ENCODE data around the gene RNF7. TPM values are rescaled to one million over a fixed set of nuclear protein-coding genes. Genes with fewer than 3 reads are reported as not detected.
"Not testable (repeated sequence)": the region's sequence is repeated elsewhere in the genome, so short reads cannot be mapped to it uniquely, and the experiment has no call there.

RNF7 gene
- total RNA-seq, 1 experiment from 2014 or later: 124 TPM

DNA sequence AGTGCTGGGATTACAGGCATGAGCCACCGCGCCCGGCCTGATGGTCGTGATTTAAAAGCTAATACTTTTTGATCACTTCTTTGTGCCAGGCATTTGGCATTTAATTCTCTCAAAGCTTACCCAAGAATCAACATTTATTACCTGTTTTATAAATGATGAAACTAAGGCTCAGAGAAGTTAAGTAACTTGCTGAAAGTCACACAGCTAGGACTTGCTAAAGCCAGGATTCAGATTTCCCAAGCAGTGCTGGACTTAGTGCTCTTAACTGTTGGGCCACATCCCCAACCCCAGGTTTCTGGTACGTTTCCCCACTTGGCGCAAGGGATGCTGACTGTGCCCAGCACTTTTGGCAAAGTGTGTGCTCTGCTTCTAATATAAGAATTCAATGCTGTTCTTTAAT, 35.6 kb downstream of the RNF7 start:
- in situ Hi-C loops (cut with HindIII; ENCODE audit: low sequenced_read_pairs): no loop called here

DNA sequence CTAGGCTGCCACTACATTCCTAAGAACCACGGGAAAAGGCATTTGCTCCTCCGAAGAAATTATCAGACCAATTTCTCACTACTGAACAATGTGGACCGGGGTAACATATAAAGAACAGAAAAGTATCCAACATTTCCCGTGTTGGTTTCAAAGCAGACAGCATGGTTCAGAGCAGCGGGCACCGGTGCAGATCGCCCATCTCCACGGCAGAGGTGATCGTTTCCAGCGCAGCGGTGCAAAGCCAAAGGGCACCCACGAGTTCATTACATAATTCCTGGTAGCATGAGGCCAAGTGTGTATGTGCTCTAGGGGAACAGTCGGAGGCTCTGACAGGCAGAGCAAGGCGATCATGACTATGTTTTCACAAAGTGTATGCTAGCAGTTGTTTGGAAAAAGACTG, 38.3 kb downstream of the RNF7 start:
- in situ Hi-C loops (cut with HindIII; ENCODE audit: low sequenced_read_pairs): no loop called here
- DNase-seq (ENCODE audit: low spot score): no peak

More for the DNA sequence above, 35.6 kb downstream of the RNF7 start:
- no peak for DNase-seq (ENCODE audit: low spot score)

DNA sequence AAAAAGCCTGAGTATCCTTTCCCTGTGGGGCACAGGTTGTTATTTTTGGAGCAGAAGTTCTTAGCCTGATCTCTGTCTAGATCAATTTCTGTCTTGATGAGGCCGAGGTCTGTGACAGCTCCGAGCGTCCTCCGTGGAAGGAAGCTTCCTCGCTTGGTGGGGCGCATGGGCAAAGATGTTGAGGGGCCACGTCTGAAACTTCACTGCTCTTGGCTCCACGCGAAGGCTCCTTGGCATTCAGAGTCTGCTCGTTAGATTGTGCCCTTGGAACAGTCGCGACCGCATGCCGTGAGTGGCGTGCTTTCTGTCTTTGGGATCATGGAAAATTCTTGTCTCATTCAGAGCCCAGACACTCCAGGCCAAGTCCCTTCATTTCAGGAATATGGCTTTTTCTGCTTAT, 38.8 kb downstream of the RNF7 start:
- DNase-seq (ENCODE audit: low spot score): no peak
- in situ Hi-C loops (cut with HindIII; ENCODE audit: low sequenced_read_pairs): no loop called here

DNA sequence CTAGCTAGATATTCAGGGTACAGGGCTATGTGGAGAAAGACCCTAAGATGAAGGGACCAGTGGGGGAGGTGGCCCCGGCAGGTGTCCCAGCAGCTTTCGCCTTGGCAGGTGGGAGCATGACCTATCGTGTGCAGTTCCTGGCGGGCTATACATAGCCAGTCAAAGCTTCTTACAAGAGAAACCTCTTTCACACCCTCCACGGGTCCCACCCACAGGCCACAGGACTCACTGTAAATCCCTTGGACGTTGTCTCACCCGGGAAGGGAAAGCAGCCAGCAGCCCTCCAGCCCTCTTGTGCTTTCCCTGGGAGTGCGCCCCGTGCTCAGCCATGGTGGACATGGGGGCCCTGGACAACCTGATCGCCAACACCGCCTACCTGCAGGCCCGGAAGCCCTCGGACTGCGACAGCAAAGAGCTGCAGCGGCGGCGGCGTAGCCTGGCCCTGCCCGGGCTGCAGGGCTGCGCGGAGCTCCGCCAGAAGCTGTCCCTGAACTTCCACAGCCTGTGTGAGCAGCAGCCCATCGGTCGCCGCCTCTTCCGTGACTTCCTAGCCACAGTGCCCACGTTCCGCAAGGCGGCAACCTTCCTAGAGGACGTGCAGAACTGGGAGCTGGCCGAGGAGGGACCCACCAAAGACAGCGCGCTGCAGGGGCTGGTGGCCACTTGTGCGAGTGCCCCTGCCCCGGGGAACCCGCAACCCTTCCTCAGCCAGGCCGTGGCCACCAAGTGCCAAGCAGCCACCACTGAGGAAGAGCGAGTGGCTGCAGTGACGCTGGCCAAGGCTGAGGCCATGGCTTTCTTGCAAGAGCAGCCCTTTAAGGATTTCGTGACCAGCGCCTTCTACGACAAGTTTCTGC, 40.1 kb downstream of the RNF7 start:
- DNase-seq (ENCODE audit: low spot score): no peak
- in situ Hi-C loops (cut with HindIII; ENCODE audit: low sequenced_read_pairs): no loop called here

DNA sequence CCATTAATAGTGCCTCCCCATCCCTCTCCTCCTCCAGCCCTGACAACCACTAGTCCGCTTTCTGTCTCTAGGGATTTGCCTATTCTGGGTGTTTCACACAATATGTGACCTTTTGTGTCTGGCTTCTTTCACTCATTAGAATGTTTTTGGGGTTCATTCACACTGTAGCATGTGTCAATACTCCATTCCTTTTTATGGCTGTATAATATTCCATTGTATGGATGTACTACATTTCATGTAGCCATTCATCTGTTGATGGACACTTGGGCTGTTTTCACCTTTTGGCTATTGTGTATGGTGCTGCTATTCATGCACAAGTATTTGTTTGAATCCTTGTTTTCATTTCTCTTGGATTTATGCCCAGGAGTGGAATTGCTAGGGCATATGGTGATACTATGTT, 41.6 kb downstream of the RNF7 start:
- in situ Hi-C loops (cut with HindIII; ENCODE audit: low sequenced_read_pairs): no loop called here
- DNase-seq (ENCODE audit: low spot score): no peak

DNA sequence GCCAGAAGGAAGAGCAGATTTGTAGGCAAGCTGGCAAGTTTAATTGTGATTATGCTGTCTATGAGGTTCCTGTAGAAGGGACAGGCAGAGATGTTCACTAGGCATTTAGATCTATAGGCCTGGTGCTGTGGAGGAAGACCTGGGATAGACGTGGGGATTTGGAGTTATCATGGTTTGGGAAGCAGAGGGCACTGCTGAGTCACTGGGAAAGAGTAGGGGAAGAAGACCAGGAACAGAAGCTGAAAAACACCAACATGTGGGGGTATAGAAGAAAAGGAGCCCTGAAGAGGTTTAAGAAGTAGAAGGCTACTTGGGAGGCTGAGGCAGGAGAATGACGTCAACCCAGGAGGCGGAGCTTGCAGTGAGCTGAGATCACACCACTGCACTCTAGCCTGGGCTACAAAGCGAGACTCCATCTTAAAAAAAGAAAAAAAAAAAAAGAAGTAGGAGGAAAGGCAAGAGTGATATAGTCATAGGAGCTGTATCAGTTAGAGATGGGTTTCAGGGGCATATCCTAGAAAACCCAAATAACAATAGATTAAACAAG, 44.4 kb downstream of the RNF7 start:
- no peak for DNase-seq (ENCODE audit: low spot score)
- in situ Hi-C loops (cut with HindIII; ENCODE audit: low sequenced_read_pairs): no loop called here

DNA sequence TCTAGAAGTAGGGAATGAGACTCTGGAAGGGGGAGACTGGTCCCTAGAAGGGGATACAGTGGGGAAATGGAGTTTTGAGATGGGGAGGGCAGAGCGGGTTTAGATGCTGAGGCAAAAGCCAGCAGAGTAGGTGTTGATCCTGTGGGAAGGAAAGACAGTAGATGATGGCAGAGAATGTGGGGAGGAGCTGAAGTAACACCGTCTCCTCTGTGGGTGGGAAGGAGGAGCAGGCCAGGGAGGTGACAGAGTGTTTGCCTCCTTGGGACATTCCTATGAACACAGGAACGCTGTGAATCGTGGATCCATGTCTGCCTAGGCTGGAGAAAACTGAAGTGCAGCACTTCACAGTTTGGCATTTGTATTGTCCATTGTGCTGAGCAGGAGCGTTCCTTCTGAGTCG, 45.5 kb downstream of the RNF7 start:
- in situ Hi-C loops (cut with HindIII; ENCODE audit: low sequenced_read_pairs): no loop called here
- no peak for DNase-seq (ENCODE audit: low spot score)

DNA sequence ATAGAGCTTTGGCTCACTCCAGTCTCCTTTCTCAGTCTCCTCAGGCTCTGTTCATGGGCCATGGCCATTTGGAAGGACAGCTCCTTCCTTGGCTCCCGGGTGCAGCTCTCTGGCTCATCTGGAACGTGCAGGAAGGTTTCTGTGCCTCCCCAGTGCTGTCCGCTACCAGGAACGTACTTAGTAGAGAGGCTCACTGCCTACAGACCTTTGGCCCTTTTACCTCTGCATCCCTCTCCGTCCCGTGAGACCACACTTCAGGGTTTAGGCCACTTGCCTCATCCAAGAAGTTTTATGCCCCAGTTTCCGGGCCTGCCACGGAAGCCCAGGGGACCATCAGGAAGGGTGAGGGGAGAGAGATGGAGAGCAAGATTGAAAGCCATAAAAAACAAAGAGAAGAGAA, 46.0 kb downstream of the RNF7 start:
- in situ Hi-C loops (cut with HindIII; ENCODE audit: low sequenced_read_pairs): no loop called here
- DNase-seq (ENCODE audit: low spot score): no peak

DNA sequence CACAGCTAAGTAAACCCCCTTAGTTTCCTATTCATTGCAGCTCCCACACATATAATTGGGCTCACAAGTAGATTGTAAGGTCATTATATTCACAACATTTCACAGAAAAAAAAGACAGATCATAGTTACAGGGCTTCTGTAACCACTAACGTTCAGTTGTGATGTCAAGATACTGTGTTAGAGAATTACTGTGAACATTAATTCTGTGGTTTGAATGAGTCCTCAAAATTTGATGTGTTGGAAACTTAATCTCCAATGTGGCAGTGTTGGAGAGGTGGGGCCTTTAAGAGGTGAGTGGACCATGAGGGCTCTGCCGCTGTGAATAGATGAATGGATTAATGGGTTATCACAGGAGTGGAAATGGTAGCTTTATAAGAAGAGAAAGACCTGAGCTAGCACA, 46.4 kb downstream of the RNF7 start:
- DNase-seq (ENCODE audit: low spot score): no peak
- in situ Hi-C loops (cut with HindIII; ENCODE audit: low sequenced_read_pairs): no loop called here

DNA sequence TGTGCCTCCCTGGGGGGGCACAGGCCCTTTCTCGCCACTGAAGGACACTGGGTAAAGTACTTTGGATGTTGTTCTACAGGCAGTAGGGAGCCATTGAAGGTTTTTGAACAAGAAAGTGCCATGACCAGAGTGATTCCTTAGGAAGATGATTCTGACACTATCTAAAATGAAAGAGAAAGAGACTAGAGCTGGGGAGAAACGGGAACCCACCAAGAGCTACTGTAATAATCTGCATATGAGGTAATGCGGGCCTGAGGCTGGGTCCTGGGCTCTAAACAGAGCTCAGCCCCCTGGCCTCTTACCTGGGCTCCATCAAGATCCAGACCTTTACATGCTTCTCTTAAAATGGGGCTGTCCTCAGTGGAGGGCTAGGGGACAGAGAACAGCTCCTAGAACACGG, 50.1 kb downstream of the RNF7 start:
- in situ Hi-C loops (cut with HindIII; ENCODE audit: low sequenced_read_pairs): no loop called here

DNA sequence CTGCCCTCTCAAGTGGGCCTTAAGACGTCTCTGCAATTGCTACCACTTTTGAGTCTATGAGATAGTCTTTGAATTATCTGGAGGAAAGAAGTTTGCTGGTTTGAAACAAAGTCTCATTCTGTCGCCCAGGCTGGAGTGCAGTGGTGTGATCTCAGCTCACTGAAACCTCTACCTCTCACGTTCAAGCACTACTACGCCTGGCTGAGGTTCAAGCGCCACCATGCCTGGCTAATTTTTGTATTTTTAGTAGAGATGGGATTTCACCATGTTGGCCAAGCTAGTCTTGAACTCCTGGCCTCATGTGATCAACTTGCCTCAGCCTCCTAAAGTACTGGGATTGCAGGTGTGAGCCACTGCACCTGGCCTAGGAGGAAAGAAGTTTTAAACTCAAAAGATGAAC, 50.7 kb downstream of the RNF7 start:
- DNase-seq (ENCODE audit: low spot score); in situ Hi-C loops (cut with HindIII; ENCODE audit: low sequenced_read_pairs): not testable (repeated sequence)

More for the DNA sequence above, 50.1 kb downstream of the RNF7 start:
- DNase-seq (ENCODE audit: low spot score): no peak

DNA sequence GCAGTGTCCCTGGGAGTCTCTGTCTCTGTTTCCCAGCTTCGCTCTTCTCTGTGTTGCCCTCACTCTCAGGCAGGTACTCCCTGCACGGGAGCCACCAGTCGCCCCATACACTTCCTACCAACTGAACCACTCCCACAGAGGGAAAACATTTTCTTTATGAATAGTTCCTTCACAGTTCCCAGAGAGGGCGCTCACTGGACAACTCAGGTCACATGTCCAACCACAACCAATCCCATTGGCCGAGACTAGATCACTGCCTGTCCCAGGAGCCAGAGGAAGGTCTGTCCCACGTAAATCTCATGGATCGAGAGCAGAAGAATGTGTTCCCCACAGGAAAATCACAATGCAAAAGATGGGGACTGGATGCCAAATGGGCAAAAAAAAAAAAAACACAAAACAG, 51.2 kb downstream of the RNF7 start:
- in situ Hi-C loops (cut with HindIII; ENCODE audit: low sequenced_read_pairs): no loop called here
- no peak for DNase-seq (ENCODE audit: low spot score)

DNA sequence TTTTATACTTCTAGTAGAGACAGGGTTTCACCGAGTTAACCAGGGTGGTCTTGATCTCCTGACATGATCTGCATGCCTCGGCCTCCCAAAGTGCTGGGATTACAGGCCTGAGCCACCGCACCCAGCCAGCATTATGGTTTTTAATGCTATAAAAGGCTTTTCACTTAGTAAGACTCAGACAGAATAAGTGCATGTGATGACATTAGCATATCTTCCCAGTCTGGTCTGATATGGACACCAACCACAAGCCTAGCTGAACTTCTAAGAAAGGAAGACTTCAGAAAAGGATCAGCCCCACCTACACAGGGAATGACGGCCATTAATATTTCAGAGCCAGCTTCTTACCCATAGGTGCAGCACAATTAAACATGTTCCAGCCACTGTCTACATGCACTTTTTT, 52.1 kb downstream of the RNF7 start:
- in situ Hi-C loops (cut with HindIII; ENCODE audit: low sequenced_read_pairs): no loop called here
- no peak for DNase-seq (ENCODE audit: low spot score)

DNA sequence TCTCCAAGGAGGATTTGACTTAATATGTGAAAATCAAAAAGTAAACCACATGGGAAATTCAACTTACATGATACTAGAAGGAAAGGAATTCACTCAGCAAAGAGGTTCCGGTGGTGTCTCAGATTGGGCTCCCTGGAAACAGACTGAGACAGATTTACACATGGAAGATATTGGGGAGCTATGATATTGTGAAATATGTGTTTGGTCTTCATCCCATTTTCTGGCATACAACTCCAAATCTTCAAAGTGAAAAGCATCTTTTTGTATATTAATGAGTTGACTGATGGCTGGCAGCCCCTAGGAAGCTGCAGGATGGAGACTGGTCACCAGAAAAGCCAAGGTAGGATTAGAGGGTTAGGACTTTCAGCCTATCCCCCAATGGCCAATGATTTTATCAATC, 54.4 kb downstream of the RNF7 start:
- no peak for DNase-seq (ENCODE audit: low spot score)
- in situ Hi-C loops (cut with HindIII; ENCODE audit: low sequenced_read_pairs): no loop called here

DNA sequence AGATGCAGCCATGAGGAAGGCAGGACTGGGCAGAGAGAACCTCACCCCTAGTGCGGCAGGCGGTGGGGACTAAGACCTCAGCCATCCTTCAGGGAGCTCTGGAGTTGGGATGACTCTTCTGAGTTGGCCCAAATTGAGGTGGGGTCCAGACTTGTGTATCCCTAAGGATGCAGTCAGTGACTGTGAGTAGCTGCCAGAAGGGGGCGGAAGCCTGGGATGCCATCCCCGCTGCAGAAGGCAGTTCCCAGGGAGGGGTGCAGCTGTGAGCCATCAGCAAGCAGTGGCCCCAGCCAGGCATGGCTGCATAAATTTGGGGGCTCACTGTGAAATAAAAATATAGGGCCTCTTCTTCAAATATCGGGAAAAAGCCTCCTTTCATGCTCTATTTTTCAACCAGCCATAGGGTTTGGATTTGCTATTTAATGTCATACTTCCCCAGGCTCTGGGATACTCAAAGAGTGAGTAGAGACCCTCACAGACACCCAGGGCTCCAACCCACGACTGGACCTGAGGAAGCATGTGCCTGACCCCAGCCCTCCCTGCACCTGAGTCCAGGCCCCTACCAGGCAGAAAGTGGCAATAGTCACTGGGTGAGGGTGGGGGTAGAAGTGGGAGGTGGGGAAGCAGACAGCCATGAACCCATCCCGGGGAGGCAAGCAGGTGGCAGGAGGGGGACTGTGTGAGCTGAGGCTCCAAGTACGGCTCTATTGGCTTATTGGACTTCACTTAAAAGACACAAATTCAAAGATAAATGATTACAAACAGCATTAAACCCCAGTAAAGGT, 55.6 kb downstream of the RNF7 start:
- in situ Hi-C loops (cut with HindIII; ENCODE audit: low sequenced_read_pairs): no loop called here
- DNase-seq (ENCODE audit: low spot score): no peak

DNA sequence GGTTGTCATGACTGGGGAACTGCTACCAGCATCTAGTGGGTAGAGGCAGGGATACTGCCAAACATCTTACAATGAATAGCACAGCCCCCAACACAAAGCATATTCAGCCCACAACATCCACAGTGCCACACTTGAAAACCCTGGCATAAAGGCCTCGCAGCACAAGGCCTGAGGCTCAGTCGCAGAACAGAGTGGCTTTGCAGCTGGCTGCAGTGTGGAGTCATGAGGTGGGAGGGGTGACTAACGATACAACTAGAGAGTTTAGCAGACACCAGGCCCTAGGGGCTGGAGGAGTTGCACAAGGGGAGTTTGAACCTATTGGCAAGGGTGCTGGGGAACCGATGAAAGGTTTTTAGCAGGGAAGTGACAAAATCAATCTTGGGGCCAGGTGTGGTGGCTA, 57.2 kb downstream of the RNF7 start:
- no peak for DNase-seq (ENCODE audit: low spot score)
- in situ Hi-C loops (cut with HindIII; ENCODE audit: low sequenced_read_pairs): no loop called here

DNA sequence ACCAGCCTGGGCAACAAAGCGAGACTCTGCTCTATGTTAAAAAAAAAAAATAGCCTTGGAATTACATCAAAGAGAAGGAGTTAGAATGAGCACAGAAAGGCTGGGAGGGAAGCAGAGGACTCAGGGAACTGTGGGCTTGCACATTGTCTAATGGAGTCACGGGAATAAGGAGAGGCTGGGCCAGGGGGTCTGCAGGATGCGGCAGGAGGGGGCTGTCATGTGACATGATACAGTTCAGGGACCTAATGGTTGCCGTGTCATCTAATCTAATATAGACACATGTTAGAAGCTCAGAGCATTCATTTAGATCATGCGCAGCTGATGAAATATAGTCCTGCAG, 57.6 kb downstream of the RNF7 start:
- DNase-seq (ENCODE audit: low spot score): no peak
- in situ Hi-C loops (cut with HindIII; ENCODE audit: low sequenced_read_pairs): no loop called here

DNA sequence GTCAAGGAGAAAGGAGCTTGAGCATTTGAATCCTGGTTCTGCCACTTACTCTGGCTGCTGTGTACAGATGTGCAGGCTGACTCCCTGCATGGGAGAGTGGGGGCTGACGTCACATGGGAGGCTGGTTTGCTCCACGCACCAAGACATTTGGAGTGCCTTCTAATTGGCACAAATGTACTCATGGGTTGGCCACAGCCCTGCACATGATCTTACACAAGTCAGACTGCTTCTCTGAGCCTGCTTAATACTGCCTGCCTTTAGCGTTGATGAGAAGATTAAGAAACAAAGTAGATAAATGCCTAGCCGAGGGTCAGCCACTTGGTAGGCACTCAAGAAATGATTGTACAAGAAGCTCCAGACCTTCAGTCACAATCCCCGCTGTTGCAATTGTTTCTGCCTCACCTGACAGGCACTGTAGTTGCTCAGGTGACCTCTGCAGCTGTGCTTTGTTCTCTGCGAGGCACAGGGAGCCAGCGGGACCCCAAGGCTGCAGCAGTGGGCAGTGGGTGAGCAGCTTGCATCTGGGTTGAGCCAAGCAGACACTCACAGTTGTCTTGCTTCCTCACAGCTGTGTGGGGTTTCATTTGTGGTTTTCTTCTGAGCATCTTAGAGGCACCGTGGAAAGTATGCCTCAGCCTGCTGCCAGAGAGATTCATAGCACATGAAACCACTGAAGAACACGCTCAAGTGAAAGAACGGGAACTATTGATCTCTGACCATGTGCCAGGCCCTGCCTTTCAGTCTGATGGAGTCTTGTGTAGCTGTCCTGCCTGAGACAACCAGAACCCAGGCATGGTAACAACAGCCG, 58.2 kb downstream of the RNF7 start:
- in situ Hi-C loops (cut with HindIII; ENCODE audit: low sequenced_read_pairs): no loop called here
- DNase-seq (ENCODE audit: low spot score): no peak
